Measurements from ENCODE around the gene ST6GALNAC5. TPM values are rescaled to one million over a fixed set of nuclear protein-coding genes. Genes with fewer than 3 reads are reported as not detected.

ST6GALNAC5 gene
- total and polyA plus RNA-seq, 10 of the 15 experiments (the other 5 are each of a cell fraction or from before 2014, with no cell fraction given) = under 0.01 to 1.8 (median 0.07) TPM; not detected in 6

- TF ChIP-seq, protein P1, sequence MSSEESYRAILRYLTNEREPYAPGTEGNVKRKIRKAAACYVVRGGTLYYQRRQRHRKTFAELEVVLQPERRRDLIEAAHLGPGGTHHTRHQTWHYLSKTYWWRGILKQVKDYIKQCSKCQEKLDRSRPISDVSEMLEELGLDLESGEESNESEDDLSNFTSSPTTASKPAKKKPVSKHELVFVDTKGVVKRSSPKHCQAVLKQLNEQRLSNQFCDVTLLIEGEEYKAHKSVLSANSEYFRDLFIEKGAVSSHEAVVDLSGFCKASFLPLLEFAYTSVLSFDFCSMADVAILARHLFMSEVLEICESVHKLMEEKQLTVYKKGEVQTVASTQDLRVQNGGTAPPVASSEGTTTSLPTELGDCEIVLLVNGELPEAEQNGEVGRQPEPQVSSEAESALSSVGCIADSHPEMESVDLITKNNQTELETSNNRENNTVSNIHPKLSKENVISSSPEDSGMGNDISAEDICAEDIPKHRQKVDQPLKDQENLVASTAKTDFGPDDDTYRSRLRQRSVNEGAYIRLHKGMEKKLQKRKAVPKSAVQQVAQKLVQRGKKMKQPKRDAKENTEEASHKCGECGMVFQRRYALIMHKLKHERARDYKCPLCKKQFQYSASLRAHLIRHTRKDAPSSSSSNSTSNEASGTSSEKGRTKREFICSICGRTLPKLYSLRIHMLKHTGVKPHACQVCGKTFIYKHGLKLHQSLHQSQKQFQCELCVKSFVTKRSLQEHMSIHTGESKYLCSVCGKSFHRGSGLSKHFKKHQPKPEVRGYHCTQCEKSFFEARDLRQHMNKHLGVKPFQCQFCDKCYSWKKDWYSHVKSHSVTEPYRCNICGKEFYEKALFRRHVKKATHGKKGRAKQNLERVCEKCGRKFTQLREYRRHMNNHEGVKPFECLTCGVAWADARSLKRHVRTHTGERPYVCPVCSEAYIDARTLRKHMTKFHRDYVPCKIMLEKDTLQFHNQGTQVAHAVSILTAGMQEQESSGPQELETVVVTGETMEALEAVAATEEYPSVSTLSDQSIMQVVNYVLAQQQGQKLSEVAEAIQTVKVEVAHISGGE (CRISPR knock-in tag; IDR thresholded peaks at IDR 0.05) = no peak
- TF ChIP-seq CTCF (IDR thresholded peaks at IDR 0.05 in 2 of 3, conservative IDR thresholded peaks at IDR 0.05 in 1 of 3; ENCODE audit: control insufficient read depth in 2 of 3, extremely low read depth in 1 of 3, insufficient read depth in 1 of 3, low read depth in 3 of 3, low read length in 3 of 3) = no peak
- no peak for TF ChIP-seq STAT1 (conservative IDR thresholded peaks at IDR 0.05)
Observed at GRCh38 chr1:76857973-76858372, 9.3 kb upstream of the ST6GALNAC5 start (continued).

- no peak overlapping the region for H3K4me2 ChIP-seq (ENCODE audit: control insufficient read depth, insufficient read depth)
- POLR2A ChIA-PET = interaction anchor here (1.1 kb wide), 1 partner anchor 10 kb away, joined by 3 read pairs; no protein-coding TSS in a partner anchor
- no peak for DNase-seq (ENCODE audit: low read depth, low spot score)
- WGBS (ENCODE audit: insufficient coverage, insufficient replicate concordance, low lambda C conversion rate, missing lambda C conversion rate) = 19% methylated on average over 2 of the region's 2 CpGs
- RAD21 ChIA-PET (ENCODE audit: unreplicated experiment) = no interaction called here
- no TSS peak for BruUV-seq (replicated peaks)
- no peak for ATAC-seq
- in situ Hi-C loops (cut with MboI) = no loop called here
- CTCF ChIA-PET = no interaction called here
- H2AFZ ChIP-seq (ENCODE audit: control insufficient read depth, low read depth, low read length) = no peak overlapping the region
- no peak overlapping the region for H3K4me3 ChIP-seq
- no peak overlapping the region for H3K9ac ChIP-seq (ENCODE audit: control insufficient read depth, insufficient read depth, low read length)
- H3K27ac ChIP-seq (ENCODE audit: control insufficient read depth, insufficient read depth) = no peak overlapping the region
- H3K79me2 ChIP-seq (ENCODE audit: control insufficient read depth, insufficient read depth, low read length) = no peaks in the 10 kb centered on the region
- H3K4me1 ChIP-seq (ENCODE audit: control insufficient read depth, insufficient read depth, low read length) = no peaks in the 10 kb centered on the region
- no peak for FAIRE-seq
- intact Hi-C loops (cut with micrococcal nuclease; ENCODE audit: unreplicated experiment) = loop anchor here (10.0 kb wide), 1 partner anchor 526 kb away; no protein-coding TSS in a partner anchor
- H3K36me3 ChIP-seq (ENCODE audit: control insufficient read depth in 2 of 2, insufficient read depth in 2 of 2, low read length in 1 of 2) = no peaks in the 10 kb centered on the region
- no peaks in the 10 kb centered on the region for H4K20me1 ChIP-seq (ENCODE audit: control insufficient read depth, insufficient read depth)
- H3K9me3 ChIP-seq (replicated peaks; ENCODE audit: control insufficient read depth, insufficient read depth, low read length) = no peaks in the 10 kb centered on the region
- H3K27me3 ChIP-seq (replicated peaks in 1 of 2; ENCODE audit: control insufficient read depth in 2 of 2, insufficient read depth in 2 of 2, low read length in 1 of 2) = peaks cover 0 to 3% of the 10 kb centered on the region in 2 experiments; a peak in 2 of 4 replicates
- SMC1A ChIA-PET (ENCODE audit: uncharacterized antibody, unreplicated experiment) = no interaction called here
- TF ChIP-seq STAT1 (conservative IDR thresholded peaks at IDR 0.05) (no peak), MEF2B (IDR thresholded peaks at IDR 0.05; ENCODE audit: partially characterized antibody, poor library complexity, severe bottlenecking) (no peak), SMARCA5 (IDR thresholded peaks at IDR 0.05) (no peak), YY1 (IDR thresholded peaks at IDR 0.05; ENCODE audit: low read depth, low read length) (no peak), POU2F2 (IDR thresholded peaks at IDR 0.05; ENCODE audit: borderline replicate concordance, low read depth, low read length) (no peak), ZNF274 (IDR thresholded peaks at IDR 0.05; ENCODE audit: insufficient read depth, insufficient read length) (no peak), DPF2 (IDR thresholded peaks at IDR 0.05) (no peak), MTA2 (IDR thresholded peaks at IDR 0.05; ENCODE audit: low read depth) (no peak), CHD2 (IDR thresholded peaks at IDR 0.05; ENCODE audit: borderline replicate concordance, low read depth, low read length) (no peak), HDAC6 (IDR thresholded peaks at IDR 0.05; ENCODE audit: unreplicated experiment) (no peak), NRF1 (conservative IDR thresholded peaks at IDR 0.05; ENCODE audit: low read depth, low read length) (no peak), CBX3 (IDR thresholded peaks at IDR 0.05; ENCODE audit: borderline replicate concordance, low read depth) (no peak), ASH2L (IDR thresholded peaks at IDR 0.05; ENCODE audit: borderline replicate concordance, low read depth) (no peak), NFIC (IDR thresholded peaks at IDR 0.05; ENCODE audit: low read depth, low read length) (no peak), SP1 (IDR thresholded peaks at IDR 0.05; ENCODE audit: low read depth, low read length) (no peak), TBL1XR1 (IDR thresholded peaks at IDR 0.05; ENCODE audit: low read depth, low read length) (no peak), MXI1 (IDR thresholded peaks at IDR 0.05; ENCODE audit: low read depth, low read length) (no peak)
Observed at GRCh38 chr1:76861149-76861548, 6.1 kb upstream of the ST6GALNAC5 start.
